EH (cell line): ENCODE data around the gene NUDT14.

Experiments
- DNase-seq: peaks from one replicate; pipeline ENCODE4 v3.0.0-alpha.2; 2015; ENCODE audit warnings: low read depth

NUDT14 gene

GRCh38 chr14:105180592-105181548 lies at the start of gene NUDT14:
Gene NUDT14 (minus strand): TSS chr14:105181312. CDS start chr14:105181209, 103 bp downstream.
- peak; percentile 54 for DNase-seq

- no peak for DNase-seq
These were observed 48.1 kb upstream of the NUDT14 start for GRCh38 chr14:105229099-105229655.

- DNase-seq = no peak
These were observed 47.5 kb upstream of the NUDT14 start for GRCh38 chr14:105228562-105228961.

- DNase-seq = no peak
These were observed 46.2 kb upstream of the NUDT14 start for GRCh38 chr14:105227346-105227745.

- DNase-seq = no peak
These were observed 45.1 kb upstream of the NUDT14 start for GRCh38 chr14:105226198-105226597.

GRCh38 chr14:105224845-105225570 lies 43.9 kb upstream of the NUDT14 start:
- no peak for DNase-seq

- no peak for DNase-seq
These were observed 42.8 kb upstream of the NUDT14 start for GRCh38 chr14:105223770-105224544.

DNA sequence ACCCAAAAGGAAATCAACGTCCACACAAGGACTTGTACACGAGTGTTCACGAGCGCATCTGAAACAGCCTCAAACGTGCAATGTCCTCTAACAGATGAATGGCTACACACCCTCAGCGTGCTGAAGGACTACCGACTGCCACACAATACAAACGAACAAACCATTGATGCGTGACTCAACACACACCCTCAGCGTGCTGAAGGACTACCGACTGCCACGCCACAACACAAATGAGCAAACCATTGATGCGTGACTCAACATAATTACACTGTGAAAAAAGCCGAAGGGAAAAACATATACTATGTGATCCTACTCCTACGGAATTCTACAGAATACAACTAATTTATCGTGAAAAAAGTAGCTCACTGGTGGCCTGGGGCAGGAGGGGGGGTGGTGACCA lies 42.1 kb upstream of the NUDT14 start:
- DNase-seq = no peak

DNA sequence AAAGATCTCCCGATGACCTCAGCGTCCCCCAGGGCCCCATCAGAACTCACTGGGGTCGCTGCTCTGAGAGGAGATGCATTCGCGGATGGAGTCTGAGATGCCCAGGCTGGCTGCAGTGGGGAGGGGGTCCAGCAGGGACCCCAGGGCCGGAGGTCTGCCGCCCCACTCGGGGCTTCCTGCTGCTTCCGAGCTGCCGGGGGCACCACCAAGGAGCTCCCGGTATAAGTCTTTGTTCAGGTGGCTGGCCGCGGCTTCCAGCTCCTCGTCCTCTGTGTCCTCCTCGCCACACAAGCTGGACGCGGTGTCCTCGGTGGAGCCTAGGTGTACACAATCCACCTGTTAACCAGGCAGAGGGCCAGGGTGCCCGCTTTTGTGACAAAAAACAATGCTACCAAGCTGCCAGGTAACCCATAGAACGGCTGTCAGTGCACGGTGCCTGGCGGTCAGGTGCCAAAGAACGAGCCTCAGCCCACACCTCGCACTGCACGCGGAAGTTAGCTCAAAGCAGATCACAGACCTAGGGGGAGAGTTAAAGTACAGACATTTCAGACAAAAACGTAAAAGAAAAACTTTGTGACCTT lies 40.6 kb upstream of the NUDT14 start:
- no peak for DNase-seq

DNA sequence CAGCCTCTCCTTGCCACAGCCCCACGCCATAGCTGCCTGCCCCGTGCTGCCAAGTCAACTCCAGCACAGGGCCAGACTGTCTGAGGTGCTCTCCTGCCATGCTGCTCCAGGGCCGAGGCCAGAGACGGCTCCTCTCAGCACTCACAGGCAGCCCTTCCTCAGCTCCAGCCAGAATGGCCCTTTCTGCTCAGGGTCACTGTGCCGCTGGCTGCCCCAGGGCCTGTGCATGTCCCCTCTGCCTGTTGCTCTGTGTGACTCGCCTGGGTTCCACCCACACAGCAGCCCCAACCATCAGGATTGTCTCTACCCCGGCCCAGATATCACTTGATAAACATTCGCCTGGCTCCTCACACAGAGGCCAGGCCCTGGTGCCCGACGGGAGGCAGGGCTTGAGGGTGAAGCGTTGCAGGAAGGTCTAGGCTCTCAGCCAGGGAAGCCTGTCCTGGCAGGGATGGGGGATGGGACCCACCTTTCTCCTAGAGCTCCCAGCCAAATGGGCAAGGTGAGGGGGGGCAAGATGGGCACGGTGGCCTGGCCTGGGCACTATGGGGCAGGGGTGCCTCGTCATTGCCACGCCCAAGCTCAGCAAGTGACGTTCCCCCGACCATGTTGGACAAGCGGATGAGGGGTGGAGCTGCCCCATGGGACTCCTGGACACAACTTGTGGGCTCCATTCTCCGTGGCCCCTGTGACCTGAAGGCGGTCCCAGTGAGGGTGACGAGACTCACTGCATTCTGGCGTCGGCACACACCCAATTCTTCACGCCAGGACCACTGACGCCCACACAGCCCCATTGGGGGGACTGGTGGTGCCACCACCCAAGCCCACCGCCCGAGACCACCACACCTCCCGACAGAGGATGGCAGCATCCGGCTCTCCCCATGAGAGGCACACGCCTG lies 39.8 kb upstream of the NUDT14 start:
- no peak for DNase-seq

GRCh38 chr14:105219753-105220152 lies 38.6 kb upstream of the NUDT14 start:
- DNase-seq = no peak

DNA sequence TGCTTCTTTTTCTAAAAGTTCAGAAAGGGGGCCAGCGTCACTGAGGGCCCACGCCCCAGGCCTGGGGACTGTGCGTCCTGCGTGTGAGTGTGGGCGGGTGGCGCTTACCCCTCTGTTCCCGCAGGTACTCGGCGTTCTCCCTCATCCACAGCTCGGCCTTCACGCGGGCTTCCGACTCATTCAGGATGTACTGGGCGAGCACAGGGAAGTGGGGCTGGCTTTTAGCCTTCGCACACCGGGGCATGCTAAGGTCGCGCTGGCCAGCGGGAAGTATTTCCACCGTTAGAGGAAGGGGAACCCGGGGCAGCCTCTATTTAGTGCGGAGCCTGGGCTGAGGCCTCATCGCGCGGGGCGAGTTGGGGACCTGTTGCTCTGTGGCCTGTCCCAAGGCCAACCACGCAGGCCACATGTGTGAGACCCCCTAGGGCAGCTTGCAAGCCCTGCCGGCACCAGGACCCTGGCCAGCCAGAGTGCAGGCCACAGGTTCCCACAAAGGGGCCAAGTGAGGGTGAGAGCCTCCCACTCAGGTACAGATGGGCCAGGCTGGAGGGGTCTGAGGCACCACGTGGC lies 38.0 kb upstream of the NUDT14 start:
- DNase-seq = no peak

DNA sequence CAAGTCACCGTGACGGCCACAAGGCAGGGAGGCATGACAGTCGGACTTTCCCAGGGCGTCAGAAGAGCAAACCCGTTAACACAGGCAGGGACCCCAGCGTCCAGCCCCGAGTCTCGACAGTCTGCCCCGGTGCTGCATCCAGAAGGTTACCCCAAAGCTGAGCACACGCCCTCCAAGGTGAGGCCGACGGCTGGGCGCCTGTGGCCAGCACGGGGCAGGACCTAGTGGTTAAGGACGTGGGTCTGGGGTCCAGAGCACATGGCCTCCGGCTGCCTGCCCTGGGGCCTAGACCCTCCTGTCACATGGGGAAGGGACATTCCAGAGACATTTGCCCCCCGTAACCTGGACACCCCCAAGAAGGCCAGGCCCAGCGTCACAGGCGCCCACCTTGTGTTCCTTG lies 37.5 kb upstream of the NUDT14 start:
- no peak for DNase-seq

GRCh38 chr14:105217774-105218173 lies 36.7 kb upstream of the NUDT14 start:
- no peak for DNase-seq

- DNase-seq = no peak
These were observed 35.6 kb upstream of the NUDT14 start for GRCh38 chr14:105216490-105217247.

GRCh38 chr14:105215602-105216001 lies 34.5 kb upstream of the NUDT14 start:
- no peak for DNase-seq

- DNase-seq = no peak
These were observed 33.3 kb upstream of the NUDT14 start for GRCh38 chr14:105214324-105214915.

- DNase-seq = no peak
These were observed 32.2 kb upstream of the NUDT14 start for GRCh38 chr14:105213361-105213760.
